Measurements from ENCODE around the gene DYSF. TPM values are rescaled to one million over a fixed set of nuclear protein-coding genes. Genes with fewer than 3 reads are reported as not detected.

The DYSF gene
- total and polyA plus RNA-seq, 8 donors: 1.1 to 5.5 (median 2.1) TPM

DNA sequence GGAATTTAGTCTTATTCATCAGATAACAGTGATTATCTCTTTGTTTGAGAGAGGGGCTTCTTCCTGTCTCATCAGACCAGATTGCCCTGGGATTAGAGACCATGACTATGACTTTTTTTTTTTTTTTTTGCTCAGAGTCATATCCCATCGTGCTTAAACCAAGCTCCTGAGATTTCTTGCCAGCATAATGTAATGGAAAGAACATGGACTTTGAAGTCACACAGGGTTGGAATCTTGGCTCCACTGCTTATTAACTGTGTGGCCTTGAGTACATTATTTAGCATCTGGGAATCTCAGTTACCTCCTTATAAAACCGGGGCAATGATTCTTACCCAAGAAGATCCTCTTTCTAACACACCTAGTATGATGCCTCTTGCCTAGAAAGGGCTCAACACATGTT, 268.3 kb downstream of the DYSF start:
- intact Hi-C loops (cut with DNase I): no loop called here
- Histone ChIP-seq H3K4me3 (no peak overlapping the region), H3K27me3 (no peaks in the 10 kb centered on the region), H3K27ac (no peak overlapping the region), H3K9me3 (no peaks in the 10 kb centered on the region), H3K36me3 (no peaks in the 10 kb centered on the region), H3K4me1 (peaks cover 0 to 8% (median 0%) of the 10 kb centered on the region in 3 donors)
- ATAC-seq (peak in 1 of 4 donors; percentile 53), FAIRE-seq (no peak), DNase-seq (no peak)
- TF ChIP-seq, protein P1, sequence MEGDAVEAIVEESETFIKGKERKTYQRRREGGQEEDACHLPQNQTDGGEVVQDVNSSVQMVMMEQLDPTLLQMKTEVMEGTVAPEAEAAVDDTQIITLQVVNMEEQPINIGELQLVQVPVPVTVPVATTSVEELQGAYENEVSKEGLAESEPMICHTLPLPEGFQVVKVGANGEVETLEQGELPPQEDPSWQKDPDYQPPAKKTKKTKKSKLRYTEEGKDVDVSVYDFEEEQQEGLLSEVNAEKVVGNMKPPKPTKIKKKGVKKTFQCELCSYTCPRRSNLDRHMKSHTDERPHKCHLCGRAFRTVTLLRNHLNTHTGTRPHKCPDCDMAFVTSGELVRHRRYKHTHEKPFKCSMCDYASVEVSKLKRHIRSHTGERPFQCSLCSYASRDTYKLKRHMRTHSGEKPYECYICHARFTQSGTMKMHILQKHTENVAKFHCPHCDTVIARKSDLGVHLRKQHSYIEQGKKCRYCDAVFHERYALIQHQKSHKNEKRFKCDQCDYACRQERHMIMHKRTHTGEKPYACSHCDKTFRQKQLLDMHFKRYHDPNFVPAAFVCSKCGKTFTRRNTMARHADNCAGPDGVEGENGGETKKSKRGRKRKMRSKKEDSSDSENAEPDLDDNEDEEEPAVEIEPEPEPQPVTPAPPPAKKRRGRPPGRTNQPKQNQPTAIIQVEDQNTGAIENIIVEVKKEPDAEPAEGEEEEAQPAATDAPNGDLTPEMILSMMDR (IDR thresholded peaks at IDR 0.05): no peak
- 30 to 39% methylated on average over 2 of the region's 2 CpGs for WGBS, 2 donors

DNA sequence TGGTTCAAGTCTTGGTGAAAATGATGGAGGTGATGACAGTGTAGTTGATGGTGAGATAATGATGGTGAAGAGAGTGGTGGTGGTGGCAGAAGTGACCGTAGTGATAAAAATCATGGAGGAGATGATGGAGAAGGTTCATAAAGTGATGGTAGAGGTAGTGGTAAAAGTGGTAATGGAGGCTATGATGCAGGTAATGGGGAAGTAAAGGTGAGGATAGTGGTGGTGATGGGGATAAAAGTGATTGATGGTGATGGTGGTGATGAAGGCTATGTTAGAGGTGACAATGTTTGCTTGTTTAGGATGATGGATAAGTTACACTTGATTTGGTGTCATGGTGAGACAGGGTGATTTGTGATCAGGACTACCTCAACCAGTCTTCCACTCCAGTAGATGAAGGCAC, 268.9 kb downstream of the DYSF start:
- DNase-seq: no peak
- 85 to 95% methylated on average over 1 of the region's 1 CpG for WGBS, 2 donors
- ATAC-seq: no peak
- no peaks in the 10 kb centered on the region for H3K27me3 ChIP-seq
- H3K9me3 ChIP-seq: no peaks in the 10 kb centered on the region
- no peak for FAIRE-seq
- no peak overlapping the region for H3K4me3 ChIP-seq
- peaks cover 0 to 6% (median 0%) of the 10 kb centered on the region in 3 donors for H3K4me1 ChIP-seq
- no peak overlapping the region for H3K27ac ChIP-seq
- TF ChIP-seq, protein P1 (IDR thresholded peaks at IDR 0.05): no peak
- no peaks in the 10 kb centered on the region for H3K36me3 ChIP-seq
- intact Hi-C loops (cut with DNase I): no loop called here

DNA sequence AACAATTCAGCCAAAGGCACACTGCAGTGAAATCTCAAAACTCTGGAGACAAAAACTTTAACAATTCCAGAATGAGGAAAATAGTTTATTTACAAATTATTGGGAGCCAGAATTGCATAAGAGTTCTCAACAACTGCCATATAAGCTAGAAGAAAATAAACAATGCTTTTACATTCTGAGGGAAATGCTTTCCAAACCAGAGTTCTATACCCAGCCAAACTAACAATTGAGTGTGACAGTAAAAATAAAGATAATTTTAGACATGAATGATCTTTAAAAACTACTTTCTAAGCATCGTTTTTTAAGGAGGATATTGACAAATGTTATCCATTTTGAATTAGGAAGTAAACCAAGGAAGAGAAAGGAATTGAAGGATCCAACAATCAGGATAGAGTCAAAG, 271.4 kb downstream of the DYSF start:
- FAIRE-seq (no peak), ATAC-seq (no peak), DNase-seq (no peak)
- TF ChIP-seq, protein P1 (IDR thresholded peaks at IDR 0.05): no peak
- 38 to 39% methylated on average over 1 of the region's 1 CpG for WGBS, 2 donors
- intact Hi-C loops (cut with DNase I): no loop called here
- Histone ChIP-seq H3K36me3 (no peaks in the 10 kb centered on the region), H3K4me3 (no peak overlapping the region), H3K4me1 (no peaks in the 10 kb centered on the region), H3K9me3 (no peaks in the 10 kb centered on the region), H3K27ac (no peak overlapping the region), H3K27me3 (no peaks in the 10 kb centered on the region)

DNA sequence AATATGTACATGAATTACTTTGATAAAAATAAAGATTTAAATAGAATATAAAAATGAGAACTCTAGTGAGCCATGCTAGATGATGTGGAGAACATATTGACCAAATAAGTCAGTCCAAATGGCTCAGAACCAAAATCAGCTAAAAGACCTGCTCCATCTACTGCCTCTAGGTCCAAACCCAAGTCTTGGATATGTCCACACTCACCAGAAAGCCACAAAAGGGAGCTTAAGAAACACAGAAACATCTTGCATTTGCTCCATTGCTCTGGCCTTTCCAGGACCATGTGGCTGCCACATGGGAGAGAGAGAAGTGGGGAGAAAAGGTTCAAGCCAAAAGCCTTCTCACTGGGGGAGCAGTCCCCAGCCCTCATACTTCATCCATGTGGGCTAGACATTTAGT, 272.5 kb downstream of the DYSF start:
- no peak for FAIRE-seq
- no peak for ATAC-seq

DNA sequence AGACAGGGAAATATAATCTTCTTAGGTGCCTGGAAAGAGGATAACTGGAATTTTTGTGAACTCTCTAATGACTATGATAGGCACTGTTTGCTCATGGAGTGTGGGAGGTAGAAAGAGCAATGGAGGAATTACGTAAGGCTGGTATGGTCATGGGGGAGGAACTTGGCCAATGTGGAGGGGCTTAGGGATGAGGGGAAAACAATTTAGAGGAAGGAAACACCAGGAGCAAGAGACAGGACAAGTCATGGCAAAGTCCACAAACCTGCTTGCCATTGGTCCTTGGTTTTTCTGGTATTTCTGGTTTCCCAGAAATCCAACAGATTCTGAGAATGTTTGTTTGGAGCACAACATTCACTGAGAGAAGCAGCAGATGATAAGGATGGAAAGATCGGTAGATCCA, 274.2 kb downstream of the DYSF start:
- FAIRE-seq: no peak
- no peak overlapping the region for H3K4me3 ChIP-seq
- TF ChIP-seq, protein P1 (IDR thresholded peaks at IDR 0.05): no peak
- WGBS, 2 donors: 44 to 50% methylated on average over 2 of the region's 2 CpGs
- no peaks in the 10 kb centered on the region for H3K36me3 ChIP-seq
- ATAC-seq: no peak
- DNase-seq: no peak
- H3K27ac ChIP-seq: no peak overlapping the region
- no peaks in the 10 kb centered on the region for H3K9me3 ChIP-seq
- H3K4me1 ChIP-seq: no peaks in the 10 kb centered on the region
- intact Hi-C loops (cut with DNase I): no loop called here
- no peaks in the 10 kb centered on the region for H3K27me3 ChIP-seq

More for the DNA sequence above, 272.5 kb downstream of the DYSF start:
- intact Hi-C loops (cut with DNase I): no loop called here
- H3K27ac ChIP-seq: no peak overlapping the region
- H3K36me3 ChIP-seq: no peaks in the 10 kb centered on the region
- H3K27me3 ChIP-seq: no peaks in the 10 kb centered on the region
- DNase-seq: no peak
- H3K4me1 ChIP-seq: no peaks in the 10 kb centered on the region
- no peak overlapping the region for H3K4me3 ChIP-seq
- TF ChIP-seq, protein P1 (IDR thresholded peaks at IDR 0.05): no peak
- H3K9me3 ChIP-seq: no peaks in the 10 kb centered on the region
